GM12891 (cell line): ENCODE results near the gene ABHD8.

Experiments used
- POLR2A ChIP-seq: IDR thresholded peaks from 2 replicates; pipeline ENCODE4 v1.6.1; 2011; ENCODE audit warnings: low read depth, low read length, control low read depth
- POLR2AphosphoS5 ChIP-seq: IDR thresholded peaks from 2 replicates; pipeline ENCODE4 v1.6.1; 2011; ENCODE audit warnings: low read depth, low read length, control low read depth

DNA sequence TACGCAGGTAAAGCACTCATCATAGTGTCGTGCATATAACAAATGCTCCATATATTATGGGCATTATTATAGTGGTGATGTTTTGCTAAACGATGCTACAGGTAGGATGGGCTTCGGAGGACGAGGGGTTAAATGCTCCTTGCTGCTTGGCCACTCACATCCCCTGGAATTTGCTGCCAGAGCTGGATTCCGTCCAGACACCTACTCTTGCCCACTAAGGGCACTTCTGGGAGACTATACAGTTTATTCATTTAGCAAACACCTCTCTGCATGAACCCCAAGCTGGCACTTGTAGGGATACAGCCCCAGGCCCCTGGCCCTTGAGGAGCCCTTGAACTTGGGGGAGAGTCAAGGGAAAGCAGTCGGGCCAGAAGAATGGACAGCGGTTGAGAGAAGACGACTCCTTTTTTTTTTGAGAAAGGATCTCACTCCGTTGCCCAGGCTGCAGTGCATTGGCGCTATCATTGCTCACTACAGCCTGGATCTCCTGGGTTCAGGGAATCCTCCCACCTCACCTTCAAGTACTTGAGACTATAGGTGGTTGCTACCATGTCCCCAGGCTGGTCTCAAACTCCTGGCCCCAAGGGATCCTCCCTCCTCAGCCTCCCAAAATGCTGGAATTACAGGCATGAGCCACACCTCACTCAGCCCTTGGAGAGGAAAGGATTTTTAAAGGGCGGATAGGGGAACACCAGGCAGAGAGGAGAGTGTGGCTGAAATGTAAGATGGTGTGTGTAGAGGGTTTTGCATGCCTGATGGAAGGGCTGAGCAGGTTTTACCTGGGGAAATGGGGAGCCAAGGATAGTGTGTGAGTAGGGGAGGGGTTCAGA lies 1.4 kb upstream of the ABHD8 start:
- TF ChIP-seq POLR2A (no peak), POLR2AphosphoS5 (no peak)
